ENCODE measurements around the gene RAD18. TPM values are rescaled to one million over a fixed set of nuclear protein-coding genes. Genes with fewer than 3 reads are reported as not detected.

The RAD18 gene
- total RNA-seq, 6 donors from 2014 or later, result 2.6 to 16.2 (median 7.7) TPM

DNA sequence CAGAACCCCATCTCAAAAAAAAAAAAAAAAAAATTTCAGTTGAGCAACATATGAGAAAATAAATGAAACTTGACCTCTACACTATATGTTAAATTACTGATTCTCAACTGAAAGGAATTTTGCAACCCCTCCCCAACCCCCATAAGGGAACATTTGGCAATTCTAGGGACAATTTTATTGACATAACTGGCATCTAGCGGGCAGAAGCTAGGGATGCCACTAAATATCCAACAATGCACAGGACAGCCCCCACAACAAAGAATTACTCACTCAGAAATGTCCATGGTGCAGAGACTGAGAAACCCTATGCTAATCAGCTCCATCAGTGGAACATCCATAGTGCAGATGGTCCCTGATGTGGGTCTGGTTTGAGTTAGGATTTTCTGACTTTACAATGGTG, 135.6 kb downstream of the RAD18 start:
- Histone ChIP-seq H3K27me3 (no peaks in the 10 kb centered on the region), H3K4me1 (no peaks in the 10 kb centered on the region), H3K27ac (no peak overlapping the region), H3K4me3 (no peak overlapping the region), H3K9me3 (no peaks in the 10 kb centered on the region), H3K36me3 (no peaks in the 10 kb centered on the region)
- no peak for ATAC-seq (ENCODE audit: low FRiP score in 2 of 2)
- WGBS, 2 donors, result 96 to 100% methylated on average over 1 of the region's 1 CpG
- no peak for DNase-seq
- TF ChIP-seq EP300 (IDR thresholded peaks at IDR 0.05) (no peak), POLR2AphosphoS5 (IDR thresholded peaks at IDR 0.05) (no peak), POLR2A (IDR thresholded peaks at IDR 0.05) (no peak)
- TF ChIP-seq, protein P1, sequence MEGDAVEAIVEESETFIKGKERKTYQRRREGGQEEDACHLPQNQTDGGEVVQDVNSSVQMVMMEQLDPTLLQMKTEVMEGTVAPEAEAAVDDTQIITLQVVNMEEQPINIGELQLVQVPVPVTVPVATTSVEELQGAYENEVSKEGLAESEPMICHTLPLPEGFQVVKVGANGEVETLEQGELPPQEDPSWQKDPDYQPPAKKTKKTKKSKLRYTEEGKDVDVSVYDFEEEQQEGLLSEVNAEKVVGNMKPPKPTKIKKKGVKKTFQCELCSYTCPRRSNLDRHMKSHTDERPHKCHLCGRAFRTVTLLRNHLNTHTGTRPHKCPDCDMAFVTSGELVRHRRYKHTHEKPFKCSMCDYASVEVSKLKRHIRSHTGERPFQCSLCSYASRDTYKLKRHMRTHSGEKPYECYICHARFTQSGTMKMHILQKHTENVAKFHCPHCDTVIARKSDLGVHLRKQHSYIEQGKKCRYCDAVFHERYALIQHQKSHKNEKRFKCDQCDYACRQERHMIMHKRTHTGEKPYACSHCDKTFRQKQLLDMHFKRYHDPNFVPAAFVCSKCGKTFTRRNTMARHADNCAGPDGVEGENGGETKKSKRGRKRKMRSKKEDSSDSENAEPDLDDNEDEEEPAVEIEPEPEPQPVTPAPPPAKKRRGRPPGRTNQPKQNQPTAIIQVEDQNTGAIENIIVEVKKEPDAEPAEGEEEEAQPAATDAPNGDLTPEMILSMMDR (IDR thresholded peaks at IDR 0.05), result no peak

Small RNA genes lying within 50 kb of the gene (small RNA-seq; reads per million reads assigned to genes)
- 0 reads per million in 4 donors for gene RF00416

Other genes starting within 250 kb of the RAD18 start
- gene CAV3, start 229.7 kb downstream of the RAD18 start, total RNA-seq, result 1 to 10 TPM in 2 of 6 donors, under 1 TPM in 2, not detected in 2; 0.17 to 1.1 (median 0.73) TPM
- gene OXTR, start 193.9 kb downstream of the RAD18 start, total RNA-seq, result 10 to 100 TPM in 1 of 6 donors, under 1 TPM in 3, not detected in 2; 0.15 to 11.5 (median 0.45) TPM